Thyroid gland (tissue), 4 donors: ENCODE data around the gene DLGAP1.

ENCODE experiments used
- POLR2A ChIP-seq, 2 donors: fragments of 450-650 bp; IDR thresholded peaks; one replicate each; pipeline ENCODE4 v1.6.1; 2017; ENCODE audit warnings: antibody characterized with exemption in 2 of 2, mild to moderate bottlenecking in 2 of 2, moderate library complexity in 1 of 2
- TF ChIP-seq, protein P1 (sequence below), 6 experiments: fragments of 200-600 bp in 3 of 6; fragments of 450-650 bp in 3 of 6; sonication (generic) in 3 of 6; IDR thresholded peaks; one replicate each; pipeline ENCODE4 v1.5.1; 2016 to 2019; ENCODE audit warnings: antibody characterized with exemption in 6 of 6, mild to moderate bottlenecking in 2 of 6, inconsistent platforms in 1 of 6, moderate library complexity in 1 of 6

DNA sequence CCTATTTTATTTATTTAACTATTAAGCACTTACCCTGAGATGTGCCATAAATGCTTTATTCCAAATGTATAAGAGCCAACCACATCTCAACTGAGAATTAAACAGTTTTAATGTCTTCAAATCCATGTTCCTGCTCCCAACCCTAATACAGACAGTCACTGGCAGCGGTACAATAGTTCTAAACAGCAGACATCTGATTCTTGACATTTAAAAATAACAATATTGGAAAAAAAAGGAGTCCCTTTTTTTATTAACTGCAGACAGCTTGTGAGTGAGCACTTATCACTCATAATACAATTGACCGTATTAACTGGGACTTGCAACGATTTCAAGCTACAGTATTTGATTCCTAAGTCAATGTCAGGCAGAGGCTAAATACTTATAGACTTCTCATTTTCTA is 580.5 kb downstream of the DLGAP1 start:
- TF ChIP-seq POLR2A (IDR thresholded peaks at IDR 0.05), result no peak
- TF ChIP-seq, protein P1, sequence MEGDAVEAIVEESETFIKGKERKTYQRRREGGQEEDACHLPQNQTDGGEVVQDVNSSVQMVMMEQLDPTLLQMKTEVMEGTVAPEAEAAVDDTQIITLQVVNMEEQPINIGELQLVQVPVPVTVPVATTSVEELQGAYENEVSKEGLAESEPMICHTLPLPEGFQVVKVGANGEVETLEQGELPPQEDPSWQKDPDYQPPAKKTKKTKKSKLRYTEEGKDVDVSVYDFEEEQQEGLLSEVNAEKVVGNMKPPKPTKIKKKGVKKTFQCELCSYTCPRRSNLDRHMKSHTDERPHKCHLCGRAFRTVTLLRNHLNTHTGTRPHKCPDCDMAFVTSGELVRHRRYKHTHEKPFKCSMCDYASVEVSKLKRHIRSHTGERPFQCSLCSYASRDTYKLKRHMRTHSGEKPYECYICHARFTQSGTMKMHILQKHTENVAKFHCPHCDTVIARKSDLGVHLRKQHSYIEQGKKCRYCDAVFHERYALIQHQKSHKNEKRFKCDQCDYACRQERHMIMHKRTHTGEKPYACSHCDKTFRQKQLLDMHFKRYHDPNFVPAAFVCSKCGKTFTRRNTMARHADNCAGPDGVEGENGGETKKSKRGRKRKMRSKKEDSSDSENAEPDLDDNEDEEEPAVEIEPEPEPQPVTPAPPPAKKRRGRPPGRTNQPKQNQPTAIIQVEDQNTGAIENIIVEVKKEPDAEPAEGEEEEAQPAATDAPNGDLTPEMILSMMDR (IDR thresholded peaks at IDR 0.05), result no peak
